Activated T-cell treated with anti-CD3 and anti-CD28 coated beads, Interleukin-2, amount 50 U/mL, for 4 hours (primary cell): Measurements from ENCODE around the gene ZNF618. TPM values are rescaled to one million over a fixed set of nuclear protein-coding genes. Genes with fewer than 3 reads are reported as not detected.

ENCODE experiments used
- ATAC-seq, 2 donors: fragments of 200-7000 bp; cut with Tn5 transposase; one replicate each; pipeline ENCODE4 v1.10.0; 2021
- DNase-seq: peaks from one replicate; pipeline ENCODE4 v3.0.0-alpha.2; 2020
- H3K27me3 Mint-ChIP-seq: one replicate; pipeline ENCODE4 v1.8.0; 2021; ENCODE audit warnings: low read depth, mixed read lengths
- H3K36me3 Mint-ChIP-seq: one replicate; pipeline ENCODE4 v1.8.0; 2022; ENCODE audit warnings: mixed read lengths; ENCODE audit not compliant: insufficient read depth
- H3K4me1 Mint-ChIP-seq: one replicate; pipeline ENCODE4 v1.8.0; 2021; ENCODE audit warnings: low read depth, mixed read lengths
- H3K4me3 Mint-ChIP-seq: one replicate; pipeline ENCODE4 v1.8.0; 2021; ENCODE audit warnings: mild to moderate bottlenecking, moderate library complexity, mixed read lengths
- H3K9me3 Mint-ChIP-seq: one replicate; pipeline ENCODE4 v1.8.0; 2021; ENCODE audit warnings: mixed read lengths
- total RNA-seq, 3 donors: library from RNA; stranded (reverse); gene quantifications; one replicate each; pipeline ENCODE4 v1.2.1, GENCODE V29; 2021

ZNF618 gene
- total RNA-seq, 3 donors from 2014 or later = 0.19 to 0.48 (median 0.21) TPM

DNA sequence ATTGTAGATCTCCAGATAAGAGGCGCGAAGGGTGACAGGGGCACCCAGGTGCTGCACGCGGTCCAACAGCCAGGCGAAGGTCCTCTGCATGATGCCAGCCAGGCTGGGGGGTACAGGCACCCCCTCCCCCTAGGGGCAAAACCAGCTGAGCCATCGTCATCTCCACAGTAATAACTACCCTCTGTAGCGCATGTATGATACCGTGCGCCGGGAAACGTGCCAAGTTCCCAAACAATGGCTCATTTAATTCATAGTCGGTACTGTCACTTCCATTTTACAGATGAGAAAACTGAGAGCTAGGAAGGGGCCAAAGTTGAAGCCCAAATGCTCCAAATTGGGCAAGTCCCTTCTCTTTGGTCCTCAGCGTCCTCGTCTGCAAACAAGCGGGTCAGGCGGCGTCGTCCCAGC, 221.5 kb downstream of the ZNF618 start:
- Mint-ChIP-seq H3K4me1 (peaks cover 4% of the 10 kb centered on the region), H3K9me3 (peaks cover 7% of the 10 kb centered on the region), H3K4me3 (peak overlapping the region; percentile 46), H3K27me3 (peaks cover 40% of the 10 kb centered on the region), H3K36me3 (no peaks in the 10 kb centered on the region)
- no peak for DNase-seq
- peak in 1 of 2 donors; percentile 6 for ATAC-seq

- peaks cover 7% of the 10 kb centered on the region for H3K9me3 Mint-ChIP-seq
- ATAC-seq = peak; percentile 68 to 75
- H3K4me3 Mint-ChIP-seq = no peak overlapping the region
- H3K27me3 Mint-ChIP-seq = peaks cover 40% of the 10 kb centered on the region
- no peak for DNase-seq
- peaks cover 4% of the 10 kb centered on the region for H3K4me1 Mint-ChIP-seq
- no peaks in the 10 kb centered on the region for H3K36me3 Mint-ChIP-seq
Observed at GRCh38 chr9:114098021-114098935, 222.2 kb downstream of the ZNF618 start.

DNA sequence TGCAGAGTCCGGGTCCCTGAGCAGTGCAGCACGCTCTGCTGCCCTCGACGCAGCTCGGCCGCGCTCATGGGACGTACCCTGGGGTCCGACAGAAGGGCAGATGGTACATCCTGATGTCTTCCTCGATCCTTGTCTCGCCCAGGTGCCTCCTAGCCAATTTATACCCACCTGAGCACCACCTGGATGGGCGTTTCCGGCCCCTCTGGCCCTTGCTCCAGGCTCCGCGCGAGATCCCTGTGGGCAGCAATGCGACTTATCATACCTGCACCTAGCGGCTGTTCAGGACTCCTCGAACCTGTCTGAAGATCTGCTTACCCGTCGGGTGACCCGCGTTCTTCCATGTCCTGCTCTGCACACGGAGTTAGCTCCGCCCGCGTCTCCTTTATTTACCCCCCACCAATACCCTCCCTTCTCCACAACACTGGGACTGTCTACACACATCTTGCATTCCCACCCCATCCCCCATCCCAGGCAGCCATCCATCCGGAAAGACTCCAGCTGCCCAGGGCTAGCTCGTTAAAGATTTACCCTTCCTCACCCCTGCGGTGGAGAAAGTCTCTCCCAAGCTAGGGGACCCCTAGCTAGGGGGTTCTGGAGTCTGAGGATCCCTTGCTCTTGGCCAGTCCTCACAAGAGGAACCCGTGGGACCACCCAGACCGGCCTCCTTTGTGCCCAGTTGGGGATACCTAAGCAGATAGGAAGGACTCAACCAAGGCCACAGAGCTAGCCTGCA, 223.0 kb downstream of the ZNF618 start, which contains the start of gene KIF12:
KIF12 (minus strand) TSS at position 357 of the 733 bp plus-strand sequence; CDS start at position 341, 16 bp downstream.
- Mint-ChIP-seq H3K9me3 (peaks cover 7% of the 10 kb centered on the region), H3K4me1 (peaks cover 4% of the 10 kb centered on the region), H3K27me3 (peaks cover 37% of the 10 kb centered on the region), H3K4me3 (peak within 1 kb of the TSS; percentile 13), H3K36me3 (no peaks in the 10 kb centered on the region)
- no peak for ATAC-seq
- no peak for DNase-seq

- DNase-seq (no peak), ATAC-seq (no peak)
- H3K4me1 Mint-ChIP-seq = peaks cover 4% of the 10 kb centered on the region
- H3K9me3 Mint-ChIP-seq = peaks cover 7% of the 10 kb centered on the region
- no peaks in the 10 kb centered on the region for H3K36me3 Mint-ChIP-seq
- no peak overlapping the region for H3K4me3 Mint-ChIP-seq
- peaks cover 33% of the 10 kb centered on the region for H3K27me3 Mint-ChIP-seq
Observed at GRCh38 chr9:114099669-114100270, 223.7 kb downstream of the ZNF618 start.

DNA sequence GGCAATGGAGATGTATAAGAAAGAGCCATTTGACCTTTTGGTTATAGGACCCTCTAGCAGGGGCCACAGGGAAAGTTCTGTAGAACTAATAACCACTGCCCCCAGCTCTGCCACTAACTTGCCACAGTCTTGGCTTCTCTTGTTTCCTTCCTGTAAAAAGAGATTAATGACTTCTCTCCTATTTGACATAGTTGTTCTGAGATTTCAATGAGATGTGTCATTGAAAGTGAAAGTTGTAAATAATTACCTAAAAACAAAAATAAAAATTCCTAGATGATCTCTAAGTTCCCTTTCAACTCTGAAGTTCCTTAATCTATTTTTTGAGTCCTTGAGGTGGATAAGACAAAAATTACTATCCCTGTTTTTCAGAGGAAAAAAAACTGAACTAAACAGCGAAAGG, 224.4 kb downstream of the ZNF618 start:
- peaks cover 28% of the 10 kb centered on the region for H3K27me3 Mint-ChIP-seq
- no peak for DNase-seq
- H3K4me1 Mint-ChIP-seq = peaks cover 4% of the 10 kb centered on the region
- no peak overlapping the region for H3K4me3 Mint-ChIP-seq
- ATAC-seq = no peak
- peaks cover 7% of the 10 kb centered on the region for H3K9me3 Mint-ChIP-seq
- no peaks in the 10 kb centered on the region for H3K36me3 Mint-ChIP-seq

DNA sequence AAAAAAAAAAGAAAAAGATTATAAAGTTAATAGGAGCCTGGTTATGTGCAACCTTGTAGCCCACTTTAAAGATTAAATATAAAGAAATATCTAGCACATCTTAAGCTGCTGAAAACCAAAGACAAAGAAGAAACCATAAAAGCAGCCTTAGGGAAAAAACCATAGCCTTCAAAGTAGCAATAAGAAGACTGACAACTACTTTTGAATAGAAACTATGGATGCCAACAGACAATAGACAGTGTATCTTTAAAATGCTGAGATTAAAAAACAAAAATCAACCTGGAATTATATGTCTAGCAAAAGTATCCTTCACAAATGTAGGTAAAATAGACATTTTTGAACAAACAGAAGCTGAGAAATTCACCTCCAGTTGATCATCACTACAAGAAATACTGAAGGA, 226.4 kb downstream of the ZNF618 start:
- DNase-seq (no peak), ATAC-seq (no peak)
- Mint-ChIP-seq H3K4me1 (peaks cover 3% of the 10 kb centered on the region), H3K4me3 (no peak overlapping the region), H3K36me3 (no peaks in the 10 kb centered on the region), H3K27me3 (peaks cover 14% of the 10 kb centered on the region), H3K9me3 (peaks cover 7% of the 10 kb centered on the region)

- Mint-ChIP-seq H3K4me1 (no peaks in the 10 kb centered on the region), H3K4me3 (no peak overlapping the region), H3K27me3 (peaks cover 5% of the 10 kb centered on the region), H3K9me3 (peaks cover 7% of the 10 kb centered on the region), H3K36me3 (no peaks in the 10 kb centered on the region)
- DNase-seq (no peak), ATAC-seq (no peak)
Observed at GRCh38 chr9:114105236-114105635, 229.1 kb downstream of the ZNF618 start.

Other genes with a start within 250 kb of the ZNF618 start
- gene AMBP, start 202.0 kb downstream of the ZNF618 start, total RNA-seq = 1 to 10 TPM; 1.1 to 1.7 (median 1.5) TPM
- under 1 TPM in 1 of 3 donors, not detected in 2; 0.10 TPM for gene KIF12, start 223.0 kb downstream of the ZNF618 start, total RNA-seq